HL-60 (cell line): ENCODE measurements around the gene ALS2CL.

Source experiments
- DNase-seq, 2 experiments: peaks; one replicate each; pipeline ENCODE4 v3.0.0-alpha.2; 2010 to 2020; ENCODE audit warnings: low read depth in 1 of 2, low spot score in 1 of 2
- H3K27ac ChIP-seq: fragments of 250-450 bp; sonication (Bioruptor Pico); replicated peaks from 2 replicates; pipeline ENCODE4 v1.5.1; 2020; ENCODE audit warnings: mild to moderate bottlenecking, moderate library complexity
- H3K27me3 ChIP-seq: fragments of 250-450 bp; sonication (Bioruptor Pico); 2 replicates; pipeline ENCODE4 v1.5.1; 2021; ENCODE audit warnings: mild to moderate bottlenecking, moderate library complexity; ENCODE audit not compliant: insufficient read depth, poor library complexity, severe bottlenecking
- H3K4me3 ChIP-seq: replicated peaks from 2 replicates; pipeline ENCODE4 v1.5.1; 2011; ENCODE audit warnings: mild to moderate bottlenecking, control low read depth, low read length; ENCODE audit not compliant: insufficient read depth
- GABPA ChIP-seq: IDR thresholded peaks from 2 replicates; pipeline ENCODE4 v1.6.1; 2012; ENCODE audit warnings: low read depth
- POLR2AphosphoS5 ChIP-seq: IDR thresholded peaks from 2 replicates; pipeline ENCODE4 v1.6.1; 2012; ENCODE audit warnings: low read depth
- SPI1 ChIP-seq: IDR thresholded peaks from 2 replicates; pipeline ENCODE4 v1.6.1; 2012; ENCODE audit warnings: low read depth, mild to moderate bottlenecking, borderline replicate concordance
- TF ChIP-seq, protein P1 (sequence below): IDR thresholded peaks from 2 replicates; pipeline ENCODE4 v1.6.1; 2012; ENCODE audit warnings: low read depth; ENCODE audit not compliant: insufficient replicate concordance
- TF ChIP-seq, protein P2 (sequence below): IDR thresholded peaks from one replicate; pipeline ENCODE4 v1.5.1; 2011; ENCODE audit warnings: low read length, control low read depth, inconsistent platforms; ENCODE audit not compliant: insufficient read depth

Gene ALS2CL

DNA sequence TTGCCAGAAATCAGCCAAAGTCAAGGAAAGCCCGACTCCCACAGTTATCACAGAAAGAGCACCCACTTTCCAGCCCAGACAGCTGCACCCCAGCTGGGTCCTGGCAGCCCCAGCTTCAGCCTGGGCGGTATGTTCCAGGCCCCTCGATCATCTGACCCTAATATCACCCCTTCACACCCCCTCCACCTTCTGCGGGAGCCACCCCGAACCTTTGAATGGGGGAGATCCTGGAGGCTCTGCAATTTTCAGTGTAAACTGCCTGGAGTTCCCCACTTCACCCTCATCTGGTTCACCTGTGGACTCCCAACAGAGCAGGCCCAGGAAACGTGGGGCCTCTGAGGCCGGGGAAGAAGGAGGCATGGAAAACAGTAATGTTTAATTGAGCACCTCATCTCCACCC lies 18.3 kb upstream of the ALS2CL start:
- Histone ChIP-seq H3K27me3 (no peaks in the 10 kb centered on the region), H3K27ac (no peak overlapping the region), H3K4me3 (no peak overlapping the region)
- DNase-seq = no peak
- TF ChIP-seq, protein P1, sequence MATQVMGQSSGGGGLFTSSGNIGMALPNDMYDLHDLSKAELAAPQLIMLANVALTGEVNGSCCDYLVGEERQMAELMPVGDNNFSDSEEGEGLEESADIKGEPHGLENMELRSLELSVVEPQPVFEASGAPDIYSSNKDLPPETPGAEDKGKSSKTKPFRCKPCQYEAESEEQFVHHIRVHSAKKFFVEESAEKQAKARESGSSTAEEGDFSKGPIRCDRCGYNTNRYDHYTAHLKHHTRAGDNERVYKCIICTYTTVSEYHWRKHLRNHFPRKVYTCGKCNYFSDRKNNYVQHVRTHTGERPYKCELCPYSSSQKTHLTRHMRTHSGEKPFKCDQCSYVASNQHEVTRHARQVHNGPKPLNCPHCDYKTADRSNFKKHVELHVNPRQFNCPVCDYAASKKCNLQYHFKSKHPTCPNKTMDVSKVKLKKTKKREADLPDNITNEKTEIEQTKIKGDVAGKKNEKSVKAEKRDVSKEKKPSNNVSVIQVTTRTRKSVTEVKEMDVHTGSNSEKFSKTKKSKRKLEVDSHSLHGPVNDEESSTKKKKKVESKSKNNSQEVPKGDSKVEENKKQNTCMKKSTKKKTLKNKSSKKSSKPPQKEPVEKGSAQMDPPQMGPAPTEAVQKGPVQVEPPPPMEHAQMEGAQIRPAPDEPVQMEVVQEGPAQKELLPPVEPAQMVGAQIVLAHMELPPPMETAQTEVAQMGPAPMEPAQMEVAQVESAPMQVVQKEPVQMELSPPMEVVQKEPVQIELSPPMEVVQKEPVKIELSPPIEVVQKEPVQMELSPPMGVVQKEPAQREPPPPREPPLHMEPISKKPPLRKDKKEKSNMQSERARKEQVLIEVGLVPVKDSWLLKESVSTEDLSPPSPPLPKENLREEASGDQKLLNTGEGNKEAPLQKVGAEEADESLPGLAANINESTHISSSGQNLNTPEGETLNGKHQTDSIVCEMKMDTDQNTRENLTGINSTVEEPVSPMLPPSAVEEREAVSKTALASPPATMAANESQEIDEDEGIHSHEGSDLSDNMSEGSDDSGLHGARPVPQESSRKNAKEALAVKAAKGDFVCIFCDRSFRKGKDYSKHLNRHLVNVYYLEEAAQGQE = no peak
- TF ChIP-seq GABPA = no peak
- TF ChIP-seq, protein P2, sequence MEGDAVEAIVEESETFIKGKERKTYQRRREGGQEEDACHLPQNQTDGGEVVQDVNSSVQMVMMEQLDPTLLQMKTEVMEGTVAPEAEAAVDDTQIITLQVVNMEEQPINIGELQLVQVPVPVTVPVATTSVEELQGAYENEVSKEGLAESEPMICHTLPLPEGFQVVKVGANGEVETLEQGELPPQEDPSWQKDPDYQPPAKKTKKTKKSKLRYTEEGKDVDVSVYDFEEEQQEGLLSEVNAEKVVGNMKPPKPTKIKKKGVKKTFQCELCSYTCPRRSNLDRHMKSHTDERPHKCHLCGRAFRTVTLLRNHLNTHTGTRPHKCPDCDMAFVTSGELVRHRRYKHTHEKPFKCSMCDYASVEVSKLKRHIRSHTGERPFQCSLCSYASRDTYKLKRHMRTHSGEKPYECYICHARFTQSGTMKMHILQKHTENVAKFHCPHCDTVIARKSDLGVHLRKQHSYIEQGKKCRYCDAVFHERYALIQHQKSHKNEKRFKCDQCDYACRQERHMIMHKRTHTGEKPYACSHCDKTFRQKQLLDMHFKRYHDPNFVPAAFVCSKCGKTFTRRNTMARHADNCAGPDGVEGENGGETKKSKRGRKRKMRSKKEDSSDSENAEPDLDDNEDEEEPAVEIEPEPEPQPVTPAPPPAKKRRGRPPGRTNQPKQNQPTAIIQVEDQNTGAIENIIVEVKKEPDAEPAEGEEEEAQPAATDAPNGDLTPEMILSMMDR = no peak
- no peak for TF ChIP-seq POLR2AphosphoS5
- no peak for TF ChIP-seq SPI1

DNA sequence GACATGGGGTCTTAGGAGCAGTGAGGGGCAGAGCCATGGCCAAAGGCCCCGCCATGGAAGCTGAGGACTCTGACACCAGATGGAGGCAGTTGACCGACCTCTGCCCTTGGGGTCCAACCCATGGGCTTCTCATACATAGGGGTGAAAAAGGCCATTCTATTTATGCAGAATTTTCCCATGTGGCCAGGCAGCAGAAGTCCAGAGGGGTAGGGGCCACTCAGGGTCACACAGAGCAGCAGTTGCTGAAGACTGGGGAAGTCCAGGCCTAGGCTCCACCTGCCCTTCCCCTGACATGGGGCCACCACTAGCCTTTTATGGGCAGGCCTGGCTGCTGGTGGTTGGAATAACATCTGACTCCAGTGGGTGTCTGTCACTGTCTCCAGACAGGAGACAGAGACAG lies 17.8 kb upstream of the ALS2CL start:
- no peaks in the 10 kb centered on the region for H3K27me3 ChIP-seq
- no peak overlapping the region for H3K4me3 ChIP-seq
- no peak for DNase-seq
- no peak overlapping the region for H3K27ac ChIP-seq
- TF ChIP-seq GABPA (no peak), POLR2AphosphoS5 (no peak)
- TF ChIP-seq, protein P1 = no peak
- TF ChIP-seq, protein P2 = no peak

DNA sequence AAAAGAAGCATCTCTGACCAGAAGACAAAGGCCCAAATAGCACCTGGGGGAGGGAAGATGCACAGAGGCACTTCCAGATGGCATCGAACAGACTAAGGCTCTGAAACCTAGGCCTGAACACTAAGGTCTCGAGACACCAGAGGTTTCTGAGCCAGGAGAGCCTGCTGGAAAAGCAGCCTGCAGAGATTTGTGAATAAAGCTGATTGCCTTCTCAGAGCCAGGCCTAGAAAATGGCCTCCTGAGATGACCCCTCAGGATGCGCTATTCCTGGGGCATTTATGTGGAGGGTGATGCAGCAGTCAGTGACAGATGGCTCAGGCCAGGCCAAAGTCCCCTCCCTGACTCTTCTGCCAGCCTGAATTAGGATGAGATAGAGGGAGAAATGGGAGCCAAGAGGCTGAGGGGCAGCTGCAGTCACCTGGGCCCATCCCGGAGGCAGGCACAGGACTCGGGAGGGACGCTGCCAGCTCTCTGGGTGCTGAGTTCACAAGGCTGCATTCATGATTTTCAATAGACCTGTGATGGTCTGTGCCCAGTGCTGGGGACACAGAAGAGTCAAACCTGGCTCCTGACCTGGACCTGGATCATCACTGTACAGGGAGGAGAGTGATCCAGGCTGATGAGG lies 17.3 kb upstream of the ALS2CL start:
- no peaks in the 10 kb centered on the region for H3K27me3 ChIP-seq
- no peak for TF ChIP-seq GABPA
- H3K4me3 ChIP-seq = no peak overlapping the region
- H3K27ac ChIP-seq = no peak overlapping the region
- no peak for DNase-seq

DNA sequence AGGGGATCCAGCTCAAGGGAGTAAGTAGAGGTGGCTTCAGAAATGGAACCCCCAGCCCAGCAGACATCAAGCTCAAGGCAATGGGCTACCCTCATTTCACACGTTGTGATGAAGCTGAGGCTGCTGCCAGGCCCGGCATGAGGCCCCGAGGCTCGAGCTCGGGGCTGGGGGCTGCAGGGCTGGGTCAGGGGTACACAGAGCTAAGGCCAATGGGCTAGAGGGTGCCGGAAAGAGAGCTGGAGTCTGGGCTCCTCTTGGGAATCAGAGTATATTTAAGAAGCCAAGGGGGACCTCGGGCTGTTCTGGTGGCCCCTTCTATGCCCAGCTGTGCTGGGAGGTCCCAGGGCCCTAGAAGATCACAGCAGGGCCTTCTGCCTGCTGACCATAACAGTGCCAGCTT lies 16.8 kb upstream of the ALS2CL start:
- Histone ChIP-seq H3K27me3 (no peaks in the 10 kb centered on the region), H3K4me3 (no peak overlapping the region), H3K27ac (no peak overlapping the region)
- TF ChIP-seq SPI1 (no peak), GABPA (no peak), POLR2AphosphoS5 (no peak)
- TF ChIP-seq, protein P2 = no peak
- TF ChIP-seq, protein P1 = no peak
- DNase-seq = no peak
